H9 (cell line): Measurements from ENCODE around the gene OLFM1. TPM values are rescaled to one million over a fixed set of nuclear protein-coding genes. Genes with fewer than 3 reads are reported as not detected.

Experiments
- DNase-seq: peaks from one replicate; pipeline ENCODE4 v3.0.0-alpha.2; 2017
- H2AFZ ChIP-seq: one replicate; pipeline ENCODE4 v1.6.1; 2013; ENCODE audit warnings: mild to moderate bottlenecking, low read length, control low read depth, moderate library complexity
- H2AK5ac ChIP-seq: 2 replicates; pipeline ENCODE4 v1.6.1; 2013; ENCODE audit warnings: low read length, control low read depth, mixed read lengths; ENCODE audit not compliant: insufficient read length
- H2BK120ac ChIP-seq: one replicate; pipeline ENCODE4 v1.6.1; 2013; ENCODE audit warnings: low read depth, mild to moderate bottlenecking, low read length, control low read depth, inconsistent platforms; ENCODE audit not compliant: poor library complexity, severe bottlenecking
- H2BK12ac ChIP-seq: 2 replicates; pipeline ENCODE4 v1.6.1; 2013; ENCODE audit warnings: low read length, control low read depth, mixed read lengths, low read depth; ENCODE audit not compliant: insufficient read length
- H2BK15ac ChIP-seq: 2 replicates; pipeline ENCODE4 v1.6.1; 2013; ENCODE audit warnings: low read depth, low read length, control low read depth
- H2BK20ac ChIP-seq: one replicate; pipeline ENCODE4 v1.6.1; 2013; ENCODE audit warnings: low read depth, mild to moderate bottlenecking, low read length, control low read depth, inconsistent platforms; ENCODE audit not compliant: poor library complexity, severe bottlenecking
- H2BK5ac ChIP-seq: 2 replicates; pipeline ENCODE4 v1.6.1; 2013; ENCODE audit warnings: low read length, control low read depth, mixed read lengths; ENCODE audit not compliant: insufficient read length
- H3K14ac ChIP-seq: 2 replicates; pipeline ENCODE4 v1.6.1; 2013; ENCODE audit warnings: low read length, control low read depth; ENCODE audit not compliant: insufficient read depth
- H3K18ac ChIP-seq: 2 replicates; pipeline ENCODE4 v1.6.1; 2013; ENCODE audit warnings: low read depth, mild to moderate bottlenecking, mixed read lengths, low read length, control low read depth; ENCODE audit not compliant: insufficient read length
- H3K23ac ChIP-seq: 2 replicates; pipeline ENCODE4 v1.6.1; 2013; ENCODE audit warnings: low read length, control low read depth, mixed read lengths, low read depth; ENCODE audit not compliant: insufficient read length
- H3K23me2 ChIP-seq: 2 replicates; pipeline ENCODE4 v1.6.1; 2013; ENCODE audit warnings: low read depth, mild to moderate bottlenecking, mixed read lengths, low read length, control low read depth; ENCODE audit not compliant: insufficient read length, poor library complexity, severe bottlenecking
- H3K27ac ChIP-seq: 2 replicates; pipeline ENCODE4 v1.5.1; 2013; ENCODE audit warnings: low read length, control low read depth, mixed read lengths, low read depth; ENCODE audit not compliant: insufficient read length
- H3K27me3 ChIP-seq: 2 replicates; pipeline ENCODE4 v1.6.1; 2013; ENCODE audit warnings: low read length, control low read depth, inconsistent platforms; ENCODE audit not compliant: insufficient read depth
- H3K4ac ChIP-seq: 2 replicates; pipeline ENCODE4 v1.6.1; 2013; ENCODE audit warnings: low read depth, mild to moderate bottlenecking, control low read depth, inconsistent platforms, low read length, moderate library complexity
- H3K4me1 ChIP-seq: 2 replicates; pipeline ENCODE4 v1.6.1; 2013; ENCODE audit warnings: low read length, control low read depth, inconsistent platforms; ENCODE audit not compliant: insufficient read depth
- H3K4me2 ChIP-seq: 2 replicates; pipeline ENCODE4 v1.6.1; 2013; ENCODE audit warnings: low read length, control low read depth, mixed read lengths; ENCODE audit not compliant: insufficient read length, insufficient read depth
- H3K56ac ChIP-seq: 2 replicates; pipeline ENCODE4 v1.6.1; 2013; ENCODE audit warnings: low read depth, mild to moderate bottlenecking, mixed read lengths, low read length, control low read depth; ENCODE audit not compliant: insufficient read length
- H3K79me1 ChIP-seq: 2 replicates; pipeline ENCODE4 v1.6.1; 2013; ENCODE audit warnings: low read depth, mild to moderate bottlenecking, moderate library complexity, low read length, control low read depth, inconsistent platforms; ENCODE audit not compliant: insufficient read depth, poor library complexity, severe bottlenecking
- H3K79me2 ChIP-seq: 2 replicates; pipeline ENCODE4 v1.6.1; 2013; ENCODE audit warnings: low read length, control low read depth, inconsistent platforms; ENCODE audit not compliant: insufficient read depth
- H3K9ac ChIP-seq: 2 replicates; pipeline ENCODE4 v1.6.1; 2013; ENCODE audit warnings: low read length, control low read depth, mixed read lengths; ENCODE audit not compliant: insufficient read length; ENCODE audit errors: extremely low read depth
- H3K9me3 ChIP-seq: one replicate; pipeline ENCODE4 v1.6.1; 2013; ENCODE audit warnings: low read depth, low read length, inconsistent platforms; ENCODE audit not compliant: control insufficient read depth
- H3T11ph ChIP-seq: one replicate; pipeline ENCODE4 v1.6.1; 2013; ENCODE audit warnings: mild to moderate bottlenecking, low read length, control low read depth, inconsistent platforms
- H4K20me1 ChIP-seq: one replicate; pipeline ENCODE4 v1.6.1; 2013; ENCODE audit not compliant: control insufficient read depth, insufficient read length, insufficient read depth
- H4K5ac ChIP-seq: 2 replicates; pipeline ENCODE4 v1.6.1; 2013; ENCODE audit warnings: low read depth, mild to moderate bottlenecking, mixed read lengths, low read length, control low read depth; ENCODE audit not compliant: insufficient read length
- H4K8ac ChIP-seq: replicated peaks from 2 replicates; pipeline ENCODE4 v1.6.1; 2013; ENCODE audit warnings: low read length, control low read depth, mixed read lengths, low read depth; ENCODE audit not compliant: insufficient read length
- H4K91ac ChIP-seq: 2 replicates; pipeline ENCODE4 v1.6.1; 2013; ENCODE audit warnings: low read depth, mild to moderate bottlenecking, moderate library complexity, mixed read lengths, low read length, control low read depth; ENCODE audit not compliant: insufficient read length
- H3K27ac Mint-ChIP-seq, 3 experiments: 2 replicates in 2 of 3; 3 replicates in 1 of 3; pipeline ENCODE4 v1.8.0; 2020 to 2021; ENCODE audit warnings: mixed read lengths in 3 of 3, mild to moderate bottlenecking in 1 of 3, moderate library complexity in 1 of 3
- H3K27me3 Mint-ChIP-seq: 2 replicates; pipeline ENCODE4 v1.8.0; 2021; ENCODE audit warnings: low read depth, mild to moderate bottlenecking, moderate library complexity, mixed read lengths
- H3K36me3 Mint-ChIP-seq, 3 experiments: 2 replicates in 2 of 3; 3 replicates in 1 of 3; pipeline ENCODE4 v1.8.0; 2020 to 2021; ENCODE audit warnings: low read depth in 3 of 3, mixed read lengths in 3 of 3; ENCODE audit not compliant: insufficient read depth in 1 of 3
- H3K4me1 Mint-ChIP-seq, 2 experiments: 2 replicates each; pipeline ENCODE4 v1.8.0; 2020; ENCODE audit warnings: mixed read lengths in 2 of 2
- H3K4me3 Mint-ChIP-seq, 2 experiments: 2 replicates in 1 of 2; 3 replicates in 1 of 2; pipeline ENCODE4 v1.8.0; 2020 to 2021; ENCODE audit warnings: mild to moderate bottlenecking in 2 of 2, mixed read lengths in 2 of 2, moderate library complexity in 1 of 2
- H3K9me3 Mint-ChIP-seq, 2 experiments: 2 replicates in 1 of 2; 3 replicates in 1 of 2; pipeline ENCODE4 v1.8.0; 2020; ENCODE audit warnings: mild to moderate bottlenecking in 2 of 2, mixed read lengths in 2 of 2, moderate library complexity in 1 of 2
- WGBS: extraction: QIAGEN DNeasy Blood & Tissue Kit; methylation state at CpG from one replicate; pipeline ENCODE4 v1.1.7; 2013; ENCODE audit warnings: missing lambda C conversion rate, low lambda C conversion rate, mixed read lengths; ENCODE audit not compliant: insufficient read length; ENCODE audit errors: extremely low coverage; 5-methylcytosine and 5-hydroxymethylcytosine counted together
- total RNA-seq: library from RNA; stranded (reverse); gene quantifications from 2 replicates; pipeline ENCODE4 v1.2.1, GENCODE V29; 2021
- TF ChIP-seq, protein P1 (sequence below): fragments of 200-600 bp; sonication (generic); conservative IDR thresholded peaks from 3 replicates; pipeline ENCODE4 v1.8.0; 2021; ENCODE audit warnings: antibody characterized with exemption, mild to moderate bottlenecking

The OLFM1 gene
- total RNA-seq, 1 experiment from 2014 or later = 34.1 TPM

DNA sequence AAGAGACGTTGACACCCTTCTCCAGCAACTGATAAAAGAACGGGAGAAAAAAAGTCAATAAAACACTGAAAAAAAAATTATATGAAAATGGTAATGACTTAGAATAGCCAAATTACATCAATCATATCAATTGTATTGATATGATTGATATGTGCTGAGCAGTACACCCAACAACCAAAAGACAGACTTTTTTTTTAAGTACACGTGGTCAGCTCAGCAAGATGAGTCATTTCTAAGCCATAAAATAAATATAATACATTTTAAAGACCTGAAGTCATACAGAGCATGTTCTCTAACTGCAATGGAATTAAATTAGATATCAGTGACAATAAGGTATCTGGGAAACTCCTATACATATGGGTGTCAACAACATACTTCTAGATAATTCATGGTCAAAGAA lies 30.9 kb upstream of the OLFM1 start:
- H3K23ac ChIP-seq = no peak overlapping the region
- no peak overlapping the region for H2BK12ac ChIP-seq
- H2BK5ac ChIP-seq = no peak overlapping the region
- H2BK20ac ChIP-seq = no peak overlapping the region
- H2AK5ac ChIP-seq = no peak overlapping the region
- TF ChIP-seq, protein P1, sequence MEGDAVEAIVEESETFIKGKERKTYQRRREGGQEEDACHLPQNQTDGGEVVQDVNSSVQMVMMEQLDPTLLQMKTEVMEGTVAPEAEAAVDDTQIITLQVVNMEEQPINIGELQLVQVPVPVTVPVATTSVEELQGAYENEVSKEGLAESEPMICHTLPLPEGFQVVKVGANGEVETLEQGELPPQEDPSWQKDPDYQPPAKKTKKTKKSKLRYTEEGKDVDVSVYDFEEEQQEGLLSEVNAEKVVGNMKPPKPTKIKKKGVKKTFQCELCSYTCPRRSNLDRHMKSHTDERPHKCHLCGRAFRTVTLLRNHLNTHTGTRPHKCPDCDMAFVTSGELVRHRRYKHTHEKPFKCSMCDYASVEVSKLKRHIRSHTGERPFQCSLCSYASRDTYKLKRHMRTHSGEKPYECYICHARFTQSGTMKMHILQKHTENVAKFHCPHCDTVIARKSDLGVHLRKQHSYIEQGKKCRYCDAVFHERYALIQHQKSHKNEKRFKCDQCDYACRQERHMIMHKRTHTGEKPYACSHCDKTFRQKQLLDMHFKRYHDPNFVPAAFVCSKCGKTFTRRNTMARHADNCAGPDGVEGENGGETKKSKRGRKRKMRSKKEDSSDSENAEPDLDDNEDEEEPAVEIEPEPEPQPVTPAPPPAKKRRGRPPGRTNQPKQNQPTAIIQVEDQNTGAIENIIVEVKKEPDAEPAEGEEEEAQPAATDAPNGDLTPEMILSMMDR = no peak
- H3K4ac ChIP-seq = no peak overlapping the region
- no peak overlapping the region for H4K91ac ChIP-seq
- Mint-ChIP-seq H3K9me3 (peaks cover 0 to 8% of the 10 kb centered on the region in 2 experiments; a peak in 2 of 5 replicates), H3K27me3 (peaks cover 20% of the 10 kb centered on the region), H3K4me3 (no peak overlapping the region), H3K4me1 (no peaks in the 10 kb centered on the region), H3K27ac (no peak overlapping the region), H3K36me3 (peaks cover 0 to 2% (median 0%) of the 10 kb centered on the region in 3 experiments; a peak in 2 of 7 replicates)
- no peaks in the 10 kb centered on the region for H3K27me3 ChIP-seq
- no peak overlapping the region for H4K5ac ChIP-seq
- H3K18ac ChIP-seq = no peak overlapping the region
- no peak overlapping the region for H3K4me2 ChIP-seq
- no peak overlapping the region for H2BK120ac ChIP-seq
- no peak overlapping the region for H3K27ac ChIP-seq
- no peaks in the 10 kb centered on the region for H3K23me2 ChIP-seq
- H3K9me3 ChIP-seq = no peaks in the 10 kb centered on the region
- H3T11ph ChIP-seq = no peak overlapping the region
- no peak overlapping the region for H2AFZ ChIP-seq
- H3K14ac ChIP-seq = no peak overlapping the region
- H4K20me1 ChIP-seq = no peaks in the 10 kb centered on the region
- H3K79me2 ChIP-seq = no peaks in the 10 kb centered on the region
- no peak for DNase-seq
- H4K8ac ChIP-seq = no peak overlapping the region
- no CpG with 5 or more reads among the region's 3 CpGs for WGBS
- no peak overlapping the region for H3K9ac ChIP-seq
- H2BK15ac ChIP-seq = no peak overlapping the region
- no peak overlapping the region for H3K56ac ChIP-seq
- no peaks in the 10 kb centered on the region for H3K4me1 ChIP-seq
- H3K79me1 ChIP-seq = no peaks in the 10 kb centered on the region
